SK-N-MC (cell line): Measurements from ENCODE around the gene ATP13A3.

ENCODE experiments used
- EZH2 ChIP-seq: fragments of 200-600 bp; sonication (generic); IDR thresholded peaks from one replicate; pipeline ENCODE4 v1.6.1; 2017; ENCODE audit warnings: antibody characterized with exemption
- FOXP2 ChIP-seq: optimal IDR thresholded peaks from 2 replicates; pipeline ENCODE3; 2011; ENCODE audit warnings: mild to moderate bottlenecking, moderate library complexity; ENCODE audit not compliant: insufficient read depth; ENCODE audit errors: extremely low read length, control extremely low read depth
- POLR2AphosphoS5 ChIP-seq: IDR thresholded peaks from 2 replicates; pipeline ENCODE4 v1.6.1; 2012; ENCODE audit warnings: mild to moderate bottlenecking, low read depth, low read length, borderline replicate concordance

- TF ChIP-seq EZH2 = no peak
- no peak for TF ChIP-seq POLR2AphosphoS5
- no peak for TF ChIP-seq FOXP2
Measured at GRCh38 chr3:194521510-194522260, 34.9 kb upstream of the ATP13A3 start.
